ENCODE results near the gene CDH4. TPM values are rescaled to one million over a fixed set of nuclear protein-coding genes. Genes with fewer than 3 reads are reported as not detected.
A peak's percentile ranks its signal among the peaks of the same experiment; 100 is the strongest.

Gene CDH4
- total RNA-seq, 1 experiment from 2014 or later: not detected

DNA sequence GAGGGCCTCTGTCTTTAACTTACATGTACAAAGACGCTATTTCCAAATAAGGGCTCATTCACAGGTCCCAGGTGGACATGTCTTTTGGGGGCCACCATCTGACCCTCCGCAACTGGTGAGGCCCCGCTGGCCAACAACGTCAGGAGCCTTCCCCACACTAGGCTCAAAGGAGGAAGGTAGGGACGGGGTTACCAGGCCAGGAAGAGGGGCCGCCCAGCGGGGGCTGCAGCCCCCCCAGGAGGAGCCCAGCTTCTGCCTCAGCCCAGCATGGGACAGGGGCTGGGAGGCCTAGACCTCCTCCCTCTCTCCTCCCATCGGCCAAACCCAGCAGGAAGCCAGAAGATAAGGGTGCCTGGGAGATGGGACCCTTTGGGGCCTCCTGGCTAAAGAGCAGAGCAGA is 670.9 kb downstream of the CDH4 start:
- intact Hi-C loops (cut with micrococcal nuclease; ENCODE audit: unreplicated experiment): no loop called here
- ATAC-seq: no peak
- Histone ChIP-seq H3K27ac (ENCODE audit: low read length) (no peak overlapping the region), H3K9me3 (ENCODE audit: control insufficient read depth, insufficient read depth, low read depth, low read length) (no peaks in the 10 kb centered on the region), H3K4me3 (ENCODE audit: low read depth in 2 of 2, low read length in 2 of 2) (no peak overlapping the region), H3K27me3 (ENCODE audit: control insufficient read depth, insufficient read depth, low read length) (no peaks in the 10 kb centered on the region), H3K36me3 (ENCODE audit: control insufficient read depth, insufficient read depth, low read length) (no peaks in the 10 kb centered on the region), H3K4me1 (ENCODE audit: control insufficient read depth, insufficient read depth, low read length) (no peaks in the 10 kb centered on the region)
- no peak for TF ChIP-seq SIN3A (IDR thresholded peaks at IDR 0.05; ENCODE audit: borderline replicate concordance, insufficient read depth, low read depth, low read length)
- no peak for TF ChIP-seq POLR2AphosphoS5 (IDR thresholded peaks at IDR 0.05; ENCODE audit: low read depth, low read length)
- TF ChIP-seq, protein P1, sequence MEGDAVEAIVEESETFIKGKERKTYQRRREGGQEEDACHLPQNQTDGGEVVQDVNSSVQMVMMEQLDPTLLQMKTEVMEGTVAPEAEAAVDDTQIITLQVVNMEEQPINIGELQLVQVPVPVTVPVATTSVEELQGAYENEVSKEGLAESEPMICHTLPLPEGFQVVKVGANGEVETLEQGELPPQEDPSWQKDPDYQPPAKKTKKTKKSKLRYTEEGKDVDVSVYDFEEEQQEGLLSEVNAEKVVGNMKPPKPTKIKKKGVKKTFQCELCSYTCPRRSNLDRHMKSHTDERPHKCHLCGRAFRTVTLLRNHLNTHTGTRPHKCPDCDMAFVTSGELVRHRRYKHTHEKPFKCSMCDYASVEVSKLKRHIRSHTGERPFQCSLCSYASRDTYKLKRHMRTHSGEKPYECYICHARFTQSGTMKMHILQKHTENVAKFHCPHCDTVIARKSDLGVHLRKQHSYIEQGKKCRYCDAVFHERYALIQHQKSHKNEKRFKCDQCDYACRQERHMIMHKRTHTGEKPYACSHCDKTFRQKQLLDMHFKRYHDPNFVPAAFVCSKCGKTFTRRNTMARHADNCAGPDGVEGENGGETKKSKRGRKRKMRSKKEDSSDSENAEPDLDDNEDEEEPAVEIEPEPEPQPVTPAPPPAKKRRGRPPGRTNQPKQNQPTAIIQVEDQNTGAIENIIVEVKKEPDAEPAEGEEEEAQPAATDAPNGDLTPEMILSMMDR (IDR thresholded peaks at IDR 0.05): no peak
- TF ChIP-seq, protein P2, sequence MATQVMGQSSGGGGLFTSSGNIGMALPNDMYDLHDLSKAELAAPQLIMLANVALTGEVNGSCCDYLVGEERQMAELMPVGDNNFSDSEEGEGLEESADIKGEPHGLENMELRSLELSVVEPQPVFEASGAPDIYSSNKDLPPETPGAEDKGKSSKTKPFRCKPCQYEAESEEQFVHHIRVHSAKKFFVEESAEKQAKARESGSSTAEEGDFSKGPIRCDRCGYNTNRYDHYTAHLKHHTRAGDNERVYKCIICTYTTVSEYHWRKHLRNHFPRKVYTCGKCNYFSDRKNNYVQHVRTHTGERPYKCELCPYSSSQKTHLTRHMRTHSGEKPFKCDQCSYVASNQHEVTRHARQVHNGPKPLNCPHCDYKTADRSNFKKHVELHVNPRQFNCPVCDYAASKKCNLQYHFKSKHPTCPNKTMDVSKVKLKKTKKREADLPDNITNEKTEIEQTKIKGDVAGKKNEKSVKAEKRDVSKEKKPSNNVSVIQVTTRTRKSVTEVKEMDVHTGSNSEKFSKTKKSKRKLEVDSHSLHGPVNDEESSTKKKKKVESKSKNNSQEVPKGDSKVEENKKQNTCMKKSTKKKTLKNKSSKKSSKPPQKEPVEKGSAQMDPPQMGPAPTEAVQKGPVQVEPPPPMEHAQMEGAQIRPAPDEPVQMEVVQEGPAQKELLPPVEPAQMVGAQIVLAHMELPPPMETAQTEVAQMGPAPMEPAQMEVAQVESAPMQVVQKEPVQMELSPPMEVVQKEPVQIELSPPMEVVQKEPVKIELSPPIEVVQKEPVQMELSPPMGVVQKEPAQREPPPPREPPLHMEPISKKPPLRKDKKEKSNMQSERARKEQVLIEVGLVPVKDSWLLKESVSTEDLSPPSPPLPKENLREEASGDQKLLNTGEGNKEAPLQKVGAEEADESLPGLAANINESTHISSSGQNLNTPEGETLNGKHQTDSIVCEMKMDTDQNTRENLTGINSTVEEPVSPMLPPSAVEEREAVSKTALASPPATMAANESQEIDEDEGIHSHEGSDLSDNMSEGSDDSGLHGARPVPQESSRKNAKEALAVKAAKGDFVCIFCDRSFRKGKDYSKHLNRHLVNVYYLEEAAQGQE (IDR thresholded peaks at IDR 0.05; ENCODE audit: insufficient read depth in 1 of 2, low read depth in 2 of 2, low read length in 1 of 2): no peak
- TF ChIP-seq TCF7L2 (IDR thresholded peaks at IDR 0.05; ENCODE audit: low read depth, low read length): no peak
- POLR2A ChIA-PET: no interaction called here
- BruUV-seq (replicated peaks): no TSS peak
- no peak for DNase-seq (ENCODE audit: low read depth, low spot score)
- CTCF ChIA-PET: no interaction called here
- in situ Hi-C loops (cut with HindIII; ENCODE audit: low pct_unique_long_range_greater_than_20kb, low sequenced_read_pairs): no loop called here

DNA sequence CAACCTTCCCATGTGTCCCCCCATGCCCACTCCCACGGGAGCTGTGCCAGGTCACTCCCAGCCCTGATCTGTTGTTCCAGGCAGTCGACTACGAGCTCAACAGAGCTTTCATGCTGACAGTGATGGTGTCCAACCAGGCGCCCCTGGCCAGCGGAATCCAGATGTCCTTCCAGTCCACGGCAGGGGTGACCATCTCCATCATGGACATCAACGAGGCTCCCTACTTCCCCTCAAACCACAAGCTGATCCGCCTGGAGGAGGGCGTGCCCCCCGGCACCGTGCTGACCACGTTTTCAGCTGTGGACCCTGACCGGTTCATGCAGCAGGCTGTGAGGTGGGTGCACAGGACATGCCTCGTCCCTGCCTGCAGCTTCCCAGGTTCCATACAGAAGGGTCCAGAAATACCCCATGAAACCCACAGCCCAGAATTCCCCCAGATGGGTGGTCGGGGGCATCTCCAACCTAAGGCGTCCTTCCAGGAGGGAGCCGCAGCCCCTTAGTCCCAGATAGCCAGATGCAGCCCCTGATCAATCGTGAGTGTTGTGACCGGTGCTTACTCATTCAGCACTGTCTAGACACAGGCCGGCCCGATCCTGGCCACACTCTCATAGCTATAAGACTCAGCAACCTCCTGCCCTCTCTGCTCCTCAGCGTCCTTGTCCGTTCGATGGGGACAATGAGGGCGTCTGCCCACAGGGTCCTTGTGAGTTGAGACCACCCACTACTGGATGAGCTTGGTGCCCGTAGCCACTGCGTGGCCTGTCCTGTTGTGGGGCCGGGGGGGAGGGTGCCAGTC is 671.5 kb downstream of the CDH4 start:
- TF ChIP-seq SIN3A (IDR thresholded peaks at IDR 0.05; ENCODE audit: borderline replicate concordance, insufficient read depth, low read depth, low read length) (no peak), TCF7L2 (IDR thresholded peaks at IDR 0.05; ENCODE audit: low read depth, low read length) (no peak), POLR2AphosphoS5 (IDR thresholded peaks at IDR 0.05; ENCODE audit: low read depth, low read length) (no peak)
- TF ChIP-seq, protein P1 (IDR thresholded peaks at IDR 0.05): no peak
- TF ChIP-seq, protein P2 (IDR thresholded peaks at IDR 0.05; ENCODE audit: insufficient read depth in 1 of 2, low read depth in 2 of 2, low read length in 1 of 2): no peak
- ATAC-seq: peak; percentile 60; the same call in 1 of the 2 replicates
- H3K4me3 ChIP-seq (ENCODE audit: low read depth in 2 of 2, low read length in 2 of 2): no peak overlapping the region
- no peak for DNase-seq (ENCODE audit: low read depth, low spot score)
- no peaks in the 10 kb centered on the region for H3K36me3 ChIP-seq (ENCODE audit: control insufficient read depth, insufficient read depth, low read length)
- in situ Hi-C loops (cut with HindIII; ENCODE audit: low pct_unique_long_range_greater_than_20kb, low sequenced_read_pairs) (no loop called here), intact Hi-C loops (cut with micrococcal nuclease; ENCODE audit: unreplicated experiment) (no loop called here)
- H3K27ac ChIP-seq (ENCODE audit: low read length): no peak overlapping the region
- no TSS peak for BruUV-seq (replicated peaks)
- no peaks in the 10 kb centered on the region for H3K4me1 ChIP-seq (ENCODE audit: control insufficient read depth, insufficient read depth, low read length)
- H3K27me3 ChIP-seq (ENCODE audit: control insufficient read depth, insufficient read depth, low read length): no peaks in the 10 kb centered on the region
- ChIA-PET CTCF (no interaction called here), POLR2A (no interaction called here)
- no peaks in the 10 kb centered on the region for H3K9me3 ChIP-seq (ENCODE audit: control insufficient read depth, insufficient read depth, low read depth, low read length)
